ENCODE measurements around the gene ATP6V0A1. TPM values are rescaled to one million over a fixed set of nuclear protein-coding genes. Genes with fewer than 3 reads are reported as not detected.
"Not testable (repeated sequence)": the region's sequence is repeated elsewhere in the genome, so short reads cannot be mapped to it uniquely, and the experiment has no call there.

The ATP6V0A1 gene
- total RNA-seq, 2 experiments from 2014 or later = 5.8 to 7.1 TPM

DNA sequence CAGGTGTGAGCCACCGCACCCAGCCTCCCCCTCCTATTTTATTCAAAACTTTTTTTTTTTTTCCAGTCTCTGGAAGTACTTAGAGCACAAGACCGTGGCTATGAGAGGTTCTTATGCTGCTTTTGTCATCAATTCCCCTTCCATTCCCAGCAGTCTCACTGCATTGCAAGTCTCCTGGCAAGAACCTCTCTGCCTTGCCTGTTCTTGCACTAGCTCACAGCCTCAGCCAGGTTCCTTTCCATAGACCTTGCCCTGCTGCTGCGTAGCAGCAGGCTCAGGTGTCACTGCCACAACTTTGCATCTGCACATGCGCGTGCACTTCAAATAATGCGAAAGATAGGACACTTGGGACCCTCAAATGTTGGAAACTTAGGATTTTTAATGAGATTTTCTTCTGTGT, 15.6 kb downstream of the ATP6V0A1 start:
- CTCF ChIA-PET = interaction anchor here (1.2 kb wide), 1 partner anchor 53 kb away, joined by 4 read pairs; no protein-coding TSS in a partner anchor
- Mint-ChIP-seq H3K36me3 (ENCODE audit: low read depth) (peaks cover 22% of the 10 kb centered on the region), H3K4me1 (ENCODE audit: low read depth) (peaks cover 9% of the 10 kb centered on the region), H3K4me3 (no peak overlapping the region), H3K27me3 (no peaks in the 10 kb centered on the region), H3K9me3 (no peaks in the 10 kb centered on the region), H3K27ac (no peak overlapping the region)
- TF ChIP-seq, protein P1, sequence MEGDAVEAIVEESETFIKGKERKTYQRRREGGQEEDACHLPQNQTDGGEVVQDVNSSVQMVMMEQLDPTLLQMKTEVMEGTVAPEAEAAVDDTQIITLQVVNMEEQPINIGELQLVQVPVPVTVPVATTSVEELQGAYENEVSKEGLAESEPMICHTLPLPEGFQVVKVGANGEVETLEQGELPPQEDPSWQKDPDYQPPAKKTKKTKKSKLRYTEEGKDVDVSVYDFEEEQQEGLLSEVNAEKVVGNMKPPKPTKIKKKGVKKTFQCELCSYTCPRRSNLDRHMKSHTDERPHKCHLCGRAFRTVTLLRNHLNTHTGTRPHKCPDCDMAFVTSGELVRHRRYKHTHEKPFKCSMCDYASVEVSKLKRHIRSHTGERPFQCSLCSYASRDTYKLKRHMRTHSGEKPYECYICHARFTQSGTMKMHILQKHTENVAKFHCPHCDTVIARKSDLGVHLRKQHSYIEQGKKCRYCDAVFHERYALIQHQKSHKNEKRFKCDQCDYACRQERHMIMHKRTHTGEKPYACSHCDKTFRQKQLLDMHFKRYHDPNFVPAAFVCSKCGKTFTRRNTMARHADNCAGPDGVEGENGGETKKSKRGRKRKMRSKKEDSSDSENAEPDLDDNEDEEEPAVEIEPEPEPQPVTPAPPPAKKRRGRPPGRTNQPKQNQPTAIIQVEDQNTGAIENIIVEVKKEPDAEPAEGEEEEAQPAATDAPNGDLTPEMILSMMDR (IDR thresholded peaks at IDR 0.05) = no peak
- no peak for DNase-seq
- intact Hi-C loops (cut with micrococcal nuclease) = no loop called here
- ATAC-seq = no peak
- POLR2A ChIA-PET = no interaction called here

DNA sequence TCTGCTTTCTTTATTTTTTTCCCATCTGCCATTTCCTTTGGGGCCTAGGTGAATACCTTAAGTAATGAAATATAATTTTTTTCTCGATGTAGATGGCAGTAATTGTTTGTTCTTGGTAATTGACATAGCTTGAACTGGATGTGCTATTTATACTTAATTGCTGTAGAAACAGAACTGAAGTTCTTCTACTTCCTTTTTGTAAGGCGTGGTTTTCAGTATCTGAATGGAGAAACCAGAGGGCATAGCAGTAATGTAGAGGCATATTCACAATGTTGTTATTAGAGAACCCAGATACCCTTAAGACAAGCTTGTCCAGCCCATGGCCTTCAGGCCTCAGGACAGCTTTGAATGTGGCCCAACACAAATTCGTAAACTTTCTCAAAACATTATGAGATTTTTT, 16.4 kb downstream of the ATP6V0A1 start:
- no peak overlapping the region for H3K4me3 Mint-ChIP-seq
- intact Hi-C loops (cut with micrococcal nuclease) = no loop called here
- H3K27me3 Mint-ChIP-seq = no peaks in the 10 kb centered on the region
- no peak for DNase-seq
- no peak for ATAC-seq
- no peak overlapping the region for H3K27ac Mint-ChIP-seq
- ChIA-PET POLR2A (no interaction called here), CTCF (interaction anchor here (0.9 kb wide), 1 partner anchor 11 kb away, joined by 3 read pairs; no protein-coding TSS in a partner anchor)
- H3K36me3 Mint-ChIP-seq (ENCODE audit: low read depth) = peaks cover 22% of the 10 kb centered on the region
- no peaks in the 10 kb centered on the region for H3K9me3 Mint-ChIP-seq
- TF ChIP-seq, protein P1 (IDR thresholded peaks at IDR 0.05) = no peak
- peaks cover 16% of the 10 kb centered on the region for H3K4me1 Mint-ChIP-seq (ENCODE audit: low read depth)

DNA sequence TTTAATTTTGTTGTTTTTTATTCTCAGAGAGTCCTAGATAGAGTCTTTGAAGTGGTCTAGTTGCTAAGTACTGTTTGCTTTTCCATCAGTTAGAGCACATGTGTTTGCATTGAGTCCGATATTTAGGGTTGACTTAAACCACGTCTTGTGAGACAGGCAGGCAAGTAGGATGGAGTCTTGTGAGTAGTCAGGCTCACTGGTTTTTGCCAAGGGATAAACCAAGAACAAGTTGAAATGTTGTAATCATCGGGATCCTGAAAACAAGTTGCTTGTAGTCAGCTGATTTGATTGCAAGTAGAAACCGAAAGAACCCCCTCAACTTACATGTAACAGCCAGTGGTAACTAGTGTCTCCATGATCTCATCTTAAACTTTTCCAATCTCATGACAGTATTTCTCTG, 17.2 kb downstream of the ATP6V0A1 start:
- Mint-ChIP-seq H3K36me3 (ENCODE audit: low read depth) (peaks cover 22% of the 10 kb centered on the region), H3K4me1 (ENCODE audit: low read depth) (peaks cover 16% of the 10 kb centered on the region), H3K27ac (no peak overlapping the region), H3K27me3 (no peaks in the 10 kb centered on the region), H3K9me3 (no peaks in the 10 kb centered on the region), H3K4me3 (no peak overlapping the region)
- ChIA-PET POLR2A (no interaction called here), CTCF (interaction anchor here (0.9 kb wide), 1 partner anchor 12 kb away, joined by 3 read pairs; no protein-coding TSS in a partner anchor)
- no peak for DNase-seq
- TF ChIP-seq, protein P1 (IDR thresholded peaks at IDR 0.05) = no peak
- intact Hi-C loops (cut with micrococcal nuclease) = no loop called here
- ATAC-seq = no peak

DNA sequence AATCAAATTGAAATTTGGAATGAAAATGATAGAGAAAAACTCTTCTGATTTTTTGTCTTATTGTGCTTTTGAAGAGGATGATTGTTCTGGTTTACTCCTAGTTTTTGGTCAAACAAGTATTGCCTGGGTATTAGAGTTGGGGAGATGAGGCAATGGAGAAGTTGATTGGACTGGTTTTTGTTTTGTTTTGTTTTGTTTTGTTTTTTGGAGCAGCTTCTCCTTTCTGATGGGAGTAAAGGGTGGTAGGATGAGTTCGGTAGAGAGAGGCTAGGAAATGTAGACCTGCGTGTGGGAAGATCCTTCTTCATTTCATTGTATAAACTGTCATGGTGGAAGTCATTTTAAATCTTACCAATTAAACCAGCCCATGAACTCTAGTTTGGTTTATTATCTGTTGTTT, 17.7 kb downstream of the ATP6V0A1 start:
- no peaks in the 10 kb centered on the region for H3K9me3 Mint-ChIP-seq

DNA sequence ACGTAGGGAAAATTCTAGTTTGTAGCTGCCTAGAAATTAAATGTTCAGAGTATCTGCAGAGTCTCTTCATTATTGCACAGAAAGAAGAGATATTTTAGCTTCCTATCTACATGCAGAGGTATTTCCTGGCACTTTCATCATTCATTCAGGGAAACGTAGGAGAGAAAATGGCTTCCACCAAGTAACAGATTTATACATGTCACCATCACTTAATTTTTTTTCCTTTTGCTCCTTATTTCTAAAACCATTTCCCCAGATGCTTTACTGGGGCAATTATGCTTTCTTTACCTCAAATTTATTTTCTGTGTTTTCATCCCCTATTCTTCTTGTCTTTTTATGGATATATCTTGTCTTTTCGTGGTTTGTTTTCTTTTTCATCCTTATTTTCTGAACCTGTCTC, 18.5 kb downstream of the ATP6V0A1 start:
- peaks cover 24% of the 10 kb centered on the region for H3K36me3 Mint-ChIP-seq (ENCODE audit: low read depth)
- peaks cover 16% of the 10 kb centered on the region for H3K4me1 Mint-ChIP-seq (ENCODE audit: low read depth)
- H3K9me3 Mint-ChIP-seq = no peaks in the 10 kb centered on the region
- no peak overlapping the region for H3K4me3 Mint-ChIP-seq
- POLR2A ChIA-PET = no interaction called here
- TF ChIP-seq, protein P1 (IDR thresholded peaks at IDR 0.05) = no peak
- CTCF ChIA-PET = interaction anchor here (0.6 to 1.1 kb wide), 3 partner anchors 31 to 50 kb away, joined by 3 to 4 read pairs (median 3); no protein-coding TSS in a partner anchor
- no peak for ATAC-seq
- no peaks in the 10 kb centered on the region for H3K27me3 Mint-ChIP-seq
- intact Hi-C loops (cut with micrococcal nuclease) = no loop called here
- DNase-seq = no peak
- H3K27ac Mint-ChIP-seq = no peak overlapping the region

More for the DNA sequence above, 17.7 kb downstream of the ATP6V0A1 start:
- Mint-ChIP-seq H3K4me1 (ENCODE audit: low read depth) (peaks cover 16% of the 10 kb centered on the region), H3K27ac (no peak overlapping the region), H3K36me3 (ENCODE audit: low read depth) (peaks cover 22% of the 10 kb centered on the region), H3K4me3 (no peak overlapping the region), H3K27me3 (no peaks in the 10 kb centered on the region)
- TF ChIP-seq, protein P1 (IDR thresholded peaks at IDR 0.05) = no peak
- ChIA-PET CTCF (interaction anchor here (0.6 to 1.1 kb wide), 3 partner anchors 32 to 51 kb away, joined by 3 to 4 read pairs (median 3); no protein-coding TSS in a partner anchor), POLR2A (no interaction called here)
- intact Hi-C loops (cut with micrococcal nuclease) = no loop called here
- no peak for DNase-seq
- no peak for ATAC-seq

DNA sequence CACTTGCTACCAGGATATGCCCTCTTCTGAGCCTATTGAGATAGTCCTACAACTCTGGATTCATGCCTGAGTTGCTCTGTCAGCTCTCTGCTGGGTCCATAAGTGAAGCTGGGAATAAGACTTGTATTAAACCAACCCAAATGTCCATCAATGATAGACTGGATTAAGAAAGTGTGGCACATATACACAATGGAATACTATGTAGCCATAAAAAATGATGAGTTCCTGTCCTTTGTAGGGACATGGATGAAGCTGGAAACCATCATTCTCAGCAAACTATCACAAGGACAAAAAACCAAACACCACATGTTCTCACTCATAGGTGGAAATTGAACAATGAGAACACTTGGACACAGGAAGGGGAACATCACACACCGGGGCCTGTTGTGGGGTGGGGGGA, 19.1 kb downstream of the ATP6V0A1 start:
- H3K27me3 Mint-ChIP-seq; DNase-seq; H3K9me3 Mint-ChIP-seq; CTCF ChIA-PET; intact Hi-C loops (cut with micrococcal nuclease); H3K27ac Mint-ChIP-seq; H3K4me3 Mint-ChIP-seq; ATAC-seq; POLR2A ChIA-PET: not testable (repeated sequence)
- Mint-ChIP-seq H3K4me1 (ENCODE audit: low read depth) (peaks cover 16% of the 10 kb centered on the region), H3K36me3 (ENCODE audit: low read depth) (peaks cover 24% of the 10 kb centered on the region)

Measured in activated CD8-positive, alpha-beta T cell treated with anti-CD3 and anti-CD28 coated beads for 36 hours (primary cell).